Small intestine (tissue), 7 donors: ENCODE data around the gene PET100. TPM values are rescaled to one million over a fixed set of nuclear protein-coding genes. Genes with fewer than 3 reads are reported as not detected.

Experiments
- DNase-seq, 2 donors: peaks; one replicate each; pipeline versions ENCODE4 v3.0.0 to v3.0.0-alpha.2; 2013
- FAIRE-seq: peaks from 2 replicates; lab custom pipeline; 2012; peaks lifted over from hg19 to GRCh38; lab: Jason Lieb, UNC
- H3K27ac ChIP-seq, 3 donors: one replicate each; pipeline ENCODE4 v1.5.1; 2013; ENCODE audit warnings: low read length in 2 of 3, mild to moderate bottlenecking in 2 of 3, control low read depth in 1 of 3, inconsistent platforms in 1 of 3, low read depth in 1 of 3, moderate library complexity in 1 of 3
- H3K27me3 ChIP-seq, 3 donors: one replicate each; pipeline ENCODE4 v1.6.1; 2013; ENCODE audit warnings: low read length in 3 of 3, inconsistent platforms in 1 of 3; ENCODE audit not compliant: control insufficient read depth in 3 of 3, insufficient read depth in 3 of 3
- H3K36me3 ChIP-seq, 3 donors: one replicate each; pipeline ENCODE4 v1.6.1; 2013; ENCODE audit warnings: low read length in 3 of 3, inconsistent platforms in 1 of 3, low read depth in 1 of 3, mild to moderate bottlenecking in 1 of 3, moderate library complexity in 1 of 3; ENCODE audit not compliant: control insufficient read depth in 3 of 3, insufficient read depth in 2 of 3
- H3K4me1 ChIP-seq, 3 donors: one replicate each; pipeline ENCODE4 v1.6.1; 2013; ENCODE audit warnings: low read length in 2 of 3, inconsistent platforms in 1 of 3, low read depth in 1 of 3, mild to moderate bottlenecking in 1 of 3, moderate library complexity in 1 of 3; ENCODE audit not compliant: control insufficient read depth in 3 of 3, insufficient read depth in 2 of 3
- H3K4me3 ChIP-seq, 3 donors: one replicate each; pipeline ENCODE4 v1.5.1; 2013; ENCODE audit warnings: low read length in 3 of 3, control low read depth in 1 of 3, inconsistent platforms in 1 of 3, low read depth in 1 of 3, mild to moderate bottlenecking in 1 of 3, moderate library complexity in 1 of 3
- H3K9me3 ChIP-seq, 2 donors: one replicate each; pipeline ENCODE4 v1.6.1; 2013; ENCODE audit warnings: low read depth in 1 of 2, low read length in 1 of 2; ENCODE audit not compliant: control insufficient read depth in 2 of 2, insufficient read depth in 1 of 2
- WGBS, 3 donors: extraction: QIAGEN DNeasy Blood & Tissue Kit; methylation state at CpG; one replicate each; pipeline ENCODE4 v1.1.7; 2013; 5-methylcytosine and 5-hydroxymethylcytosine counted together
- polyA plus RNA-seq, 4 donors: library from polyadenylated mRNA; stranded (reverse) in 3 of 4; unstranded in 1 of 4; fragments of 200-250 nt in 3 of 4; fragments of 120-200 nt in 1 of 4; gene quantifications; one replicate each; pipeline versions ENCODE4 v1.2.1 to v1.2.3, GENCODE V29; 2013
- donor health status: healthy with polysubstance abuse.
- donor health status: control.
- donor health status: control.
- donor health status: Bipolar disorder and iron deficiency.
- donor health status: healthy.

PET100 gene
- polyA plus RNA-seq, 4 donors, result 43.7 to 149 (median 104) TPM

GRCh38 chr19:7670790-7671189 is 41.2 kb downstream of the PET100 start:
- 22 to 32% (median 26%) methylated on average over 9 of the region's 9 CpGs for WGBS, 3 donors
- no peak overlapping the region for H3K27ac ChIP-seq
- FAIRE-seq (no peak), DNase-seq (no peak)
- peaks cover 3 to 25% (median 14%) of the 10 kb centered on the region in 3 donors for H3K27me3 ChIP-seq
- H3K4me3 ChIP-seq, result no peak overlapping the region
- peaks cover 0 to 7% of the 10 kb centered on the region in 2 donors for H3K9me3 ChIP-seq
- H3K4me1 ChIP-seq, result no peaks in the 10 kb centered on the region
- H3K36me3 ChIP-seq, result no peaks in the 10 kb centered on the region

DNA sequence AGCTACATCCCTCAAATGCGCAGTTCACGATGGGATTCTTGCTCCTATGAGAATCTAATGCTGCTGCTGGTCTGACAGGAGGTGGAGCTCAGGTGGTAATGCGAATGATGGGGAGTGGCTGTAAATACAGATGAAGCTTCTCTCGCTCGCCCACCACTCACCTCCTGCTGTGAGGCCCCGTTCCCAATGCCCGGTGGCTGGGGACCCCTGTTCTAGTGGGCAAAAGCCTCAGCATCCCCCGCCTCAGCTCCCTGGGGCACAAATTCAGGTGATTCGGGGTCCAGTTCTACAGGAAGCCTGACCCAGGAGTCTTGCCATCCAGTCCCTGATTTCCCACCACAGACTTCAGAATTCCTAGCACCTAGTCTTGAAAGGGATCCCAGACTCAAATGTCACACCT is 42.9 kb downstream of the PET100 start:
- no peak for DNase-seq
- WGBS, 3 donors, result 44 to 46% (median 46%) methylated on average over 9 of the region's 9 CpGs
- H3K27me3 ChIP-seq, result peaks cover 3 to 35% (median 14%) of the 10 kb centered on the region in 3 donors
- no peaks in the 10 kb centered on the region for H3K36me3 ChIP-seq
- H3K27ac ChIP-seq, result no peak overlapping the region
- H3K9me3 ChIP-seq, result peaks cover 0 to 7% of the 10 kb centered on the region in 2 donors
- H3K4me1 ChIP-seq, result no peaks in the 10 kb centered on the region
- FAIRE-seq, result no peak
- no peak overlapping the region for H3K4me3 ChIP-seq

GRCh38 chr19:7674010-7675005 is 44.7 kb downstream of the PET100 start:
- DNase-seq, result peak; percentile 58 to 65
- Histone ChIP-seq H3K9me3 (peaks cover 0 to 7% of the 10 kb centered on the region in 2 donors), H3K27ac (no peak overlapping the region), H3K4me3 (no peak overlapping the region), H3K27me3 (peaks cover 3 to 40% (median 14%) of the 10 kb centered on the region in 3 donors), H3K36me3 (no peaks in the 10 kb centered on the region), H3K4me1 (no peaks in the 10 kb centered on the region)
- WGBS, 3 donors, result 49 to 54% (median 52%) methylated on average over 20 to 21 of the region's 21 CpGs
- FAIRE-seq, result no peak

DNA sequence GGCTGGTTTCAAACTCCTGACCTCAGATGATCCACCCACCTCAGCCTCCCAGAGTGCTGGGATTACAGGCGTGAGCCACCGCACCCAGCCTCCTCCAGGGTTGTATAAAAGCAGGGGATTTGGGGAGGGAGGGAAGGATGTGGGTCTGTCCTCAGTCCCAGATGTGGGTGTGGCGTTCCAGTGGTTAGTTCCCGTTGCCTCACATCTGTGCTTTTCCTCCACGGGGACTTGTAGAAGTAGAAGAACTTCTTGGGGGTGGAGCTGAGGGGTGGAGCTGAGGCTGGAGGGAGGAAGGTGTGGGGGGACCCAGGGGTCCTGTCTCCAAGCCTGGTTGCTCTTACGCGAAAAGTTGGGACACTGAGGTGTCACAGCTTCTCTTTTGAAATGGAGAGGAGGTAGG is 46.8 kb downstream of the PET100 start:
- FAIRE-seq (no peak), DNase-seq (no peak)
- Histone ChIP-seq H3K27me3 (peaks cover 3 to 26% (median 6%) of the 10 kb centered on the region in 3 donors), H3K27ac (no peak overlapping the region), H3K4me3 (no peak overlapping the region), H3K4me1 (peaks cover 0 to 4% (median 0%) of the 10 kb centered on the region in 3 donors), H3K9me3 (peaks cover 0 to 7% of the 10 kb centered on the region in 2 donors), H3K36me3 (no peaks in the 10 kb centered on the region)
- 27 to 40% (median 28%) methylated on average over 7 of the region's 7 CpGs for WGBS, 3 donors

GRCh38 chr19:7676854-7677253 is 47.3 kb downstream of the PET100 start, which contains the start of gene MCEMP1:
Gene MCEMP1 (plus strand): TSS chr19:7677090. CDS start chr19:7677121, 31 bp downstream.
- peaks cover 2 to 25% (median 4%) of the 10 kb centered on the region in 3 donors for H3K27me3 ChIP-seq
- H3K27ac ChIP-seq, result no peak within 1 kb of the TSS
- H3K36me3 ChIP-seq, result no peaks in the 10 kb centered on the region
- no peak within 1 kb of the TSS for H3K4me3 ChIP-seq
- FAIRE-seq (no peak), DNase-seq (no peak)
- H3K4me1 ChIP-seq, result peaks cover 0 to 4% (median 0%) of the 10 kb centered on the region in 3 donors
- 35 to 59% (median 43%) methylated on average over 10 of the region's 10 CpGs for WGBS, 3 donors
- peaks cover 0 to 7% of the 10 kb centered on the region in 2 donors for H3K9me3 ChIP-seq

GRCh38 chr19:7677669-7678311 is 48.2 kb downstream of the PET100 start:
- H3K27ac ChIP-seq, result no peak overlapping the region
- peaks cover 0 to 6% (median 3%) of the 10 kb centered on the region in 3 donors for H3K36me3 ChIP-seq
- no peak for FAIRE-seq
- peaks cover 0 to 7% of the 10 kb centered on the region in 2 donors for H3K9me3 ChIP-seq
- DNase-seq, result no peak
- no peak overlapping the region for H3K4me3 ChIP-seq
- peaks cover 0 to 20% (median 2%) of the 10 kb centered on the region in 3 donors for H3K27me3 ChIP-seq
- 47 to 49% (median 48%) methylated on average over 12 of the region's 12 CpGs for WGBS, 3 donors
- H3K4me1 ChIP-seq, result peaks cover 0 to 4% (median 0%) of the 10 kb centered on the region in 3 donors

GRCh38 chr19:7678971-7679751 is 49.6 kb downstream of the PET100 start:
- FAIRE-seq, result no peak
- Histone ChIP-seq H3K9me3 (peaks cover 0 to 2% of the 10 kb centered on the region in 2 donors), H3K27me3 (peaks cover 0 to 15% (median 0%) of the 10 kb centered on the region in 3 donors), H3K4me1 (peaks cover 0 to 4% (median 0%) of the 10 kb centered on the region in 3 donors), H3K27ac (no peak overlapping the region), H3K4me3 (no peak overlapping the region), H3K36me3 (peaks cover 0 to 18% (median 3%) of the 10 kb centered on the region in 3 donors)
- DNase-seq, result peak; percentile 27 to 36
- 31 to 47% (median 31%) methylated on average over 30 of the region's 30 CpGs for WGBS, 3 donors
